ENCODE data around the gene KLHL28. TPM values are rescaled to one million over a fixed set of nuclear protein-coding genes. Genes with fewer than 3 reads are reported as not detected.

KLHL28 gene
- total RNA-seq, 1 experiment from 2014 or later, result 11.2 TPM

- no TSS peak for BruUV-seq (replicated peaks)
- ChIA-PET RAD21 (ENCODE audit: low non-redundant PET in 1 of 2, low total read pairs in 2 of 2, uncharacterized antibody in 2 of 2, unreplicated experiment in 2 of 2) (no interaction called here), CTCF (no interaction called here), POLR2A (no interaction called here)
- no peaks in the 10 kb centered on the region for H3K27me3 ChIP-seq (ENCODE audit: insufficient read depth, low read length)
- H3K27ac ChIP-seq (ENCODE audit: low read depth, low read length), result no peak overlapping the region
- H3K4me1 ChIP-seq (ENCODE audit: control insufficient read depth in 1 of 2, insufficient read depth in 2 of 2, low read length in 2 of 2), result no peaks in the 10 kb centered on the region
- no peak for ATAC-seq
- no peaks in the 10 kb centered on the region for H3K9me2 ChIP-seq (ENCODE audit: insufficient read depth)
- intact Hi-C loops (cut with micrococcal nuclease), result no loop called here
- TF ChIP-seq SP1 (IDR thresholded peaks at IDR 0.05; ENCODE audit: low read depth) (no peak), EZH2phosphoT487 (IDR thresholded peaks at IDR 0.05; ENCODE audit: borderline replicate concordance) (no peak), TCF7L2 (IDR thresholded peaks at IDR 0.05; ENCODE audit: borderline replicate concordance, extremely low read depth, insufficient read depth, insufficient read length) (no peak), JUND (IDR thresholded peaks at IDR 0.05) (no peak)
- no peak overlapping the region for H3K9ac ChIP-seq (ENCODE audit: low read length)
- no peak for DNase-seq (ENCODE audit: low read depth, low spot score)
- H3K9me3 ChIP-seq (ENCODE audit: control insufficient read depth in 1 of 2, insufficient read depth in 1 of 2, low read depth in 1 of 2, low read length in 2 of 2), result peaks cover 0 to 3% of the 10 kb centered on the region in 2 experiments; a peak in 1 of 4 replicates
- H3K4me2 ChIP-seq (ENCODE audit: low read length), result no peak overlapping the region
- no peaks in the 10 kb centered on the region for H4K20me1 ChIP-seq (ENCODE audit: insufficient read depth)
- H2AFZ ChIP-seq (ENCODE audit: low read depth, low read length, poor library complexity, severe bottlenecking), result no peak overlapping the region
- H3K4me3 ChIP-seq (replicated peaks in 1 of 2; ENCODE audit: low read depth in 1 of 2, low read length in 2 of 2), result no peak overlapping the region
- no peaks in the 10 kb centered on the region for H3K79me2 ChIP-seq (ENCODE audit: insufficient read depth, low read length)
- no peaks in the 10 kb centered on the region for H3K36me3 ChIP-seq (ENCODE audit: control insufficient read depth in 1 of 2, insufficient read depth in 2 of 2, low read length in 2 of 2)
Measured at GRCh38 chr14:44887596-44887955, 74.2 kb downstream of the KLHL28 start.

- Histone ChIP-seq H3K9me2 (ENCODE audit: insufficient read depth) (no peaks in the 10 kb centered on the region), H3K4me2 (ENCODE audit: low read length) (no peak overlapping the region), H3K4me3 (replicated peaks in 1 of 2; ENCODE audit: low read depth in 1 of 2, low read length in 2 of 2) (no peak overlapping the region), H4K20me1 (ENCODE audit: insufficient read depth) (no peaks in the 10 kb centered on the region), H3K27me3 (ENCODE audit: insufficient read depth, low read length) (no peaks in the 10 kb centered on the region), H3K36me3 (ENCODE audit: control insufficient read depth in 1 of 2, insufficient read depth in 2 of 2, low read length in 2 of 2) (no peaks in the 10 kb centered on the region), H3K9ac (ENCODE audit: low read length) (no peak overlapping the region), H3K4me1 (ENCODE audit: control insufficient read depth in 1 of 2, insufficient read depth in 2 of 2, low read length in 2 of 2) (no peaks in the 10 kb centered on the region), H2AFZ (ENCODE audit: low read depth, low read length, poor library complexity, severe bottlenecking) (no peak overlapping the region), H3K9me3 (ENCODE audit: control insufficient read depth in 1 of 2, insufficient read depth in 1 of 2, low read depth in 1 of 2, low read length in 2 of 2) (peaks cover 0 to 7% of the 10 kb centered on the region in 2 experiments; a peak in 1 of 4 replicates), H3K27ac (ENCODE audit: low read depth, low read length) (no peak overlapping the region), H3K79me2 (ENCODE audit: insufficient read depth, low read length) (no peaks in the 10 kb centered on the region)
- ATAC-seq (no peak), DNase-seq (ENCODE audit: low read depth, low spot score) (no peak)
- CTCF ChIA-PET, result no interaction called here
- intact Hi-C loops (cut with micrococcal nuclease), result no loop called here
- POLR2A ChIA-PET, result no interaction called here
- BruUV-seq (replicated peaks), result no TSS peak
- TF ChIP-seq TCF7L2 (IDR thresholded peaks at IDR 0.05; ENCODE audit: borderline replicate concordance, extremely low read depth, insufficient read depth, insufficient read length) (no peak), RAD21 (IDR thresholded peaks at IDR 0.05; ENCODE audit: low read depth) (no peak), REST (IDR thresholded peaks at IDR 0.05; ENCODE audit: low read depth) (no peak), CBX3 (IDR thresholded peaks at IDR 0.05; ENCODE audit: low read depth) (no peak), SRF (IDR thresholded peaks at IDR 0.05; ENCODE audit: low read depth) (no peak), SIN3A (IDR thresholded peaks at IDR 0.05; ENCODE audit: low read depth) (no peak), SP1 (IDR thresholded peaks at IDR 0.05; ENCODE audit: low read depth) (no peak), POLR2A (IDR thresholded peaks at IDR 0.05; ENCODE audit: borderline replicate concordance, extremely low read depth, insufficient read depth, insufficient read length) (no peak), ZFX (IDR thresholded peaks at IDR 0.05) (no peak), ELF1 (IDR thresholded peaks at IDR 0.05; ENCODE audit: borderline replicate concordance, low read depth) (no peak), FOSL1 (IDR thresholded peaks at IDR 0.05; ENCODE audit: low read depth) (no peak)
- TF ChIP-seq, protein P1, sequence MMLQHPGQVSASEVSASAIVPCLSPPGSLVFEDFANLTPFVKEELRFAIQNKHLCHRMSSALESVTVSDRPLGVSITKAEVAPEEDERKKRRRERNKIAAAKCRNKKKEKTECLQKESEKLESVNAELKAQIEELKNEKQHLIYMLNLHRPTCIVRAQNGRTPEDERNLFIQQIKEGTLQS (IDR thresholded peaks at IDR 0.05), result no peak
- RAD21 ChIA-PET (ENCODE audit: low non-redundant PET in 1 of 2, low total read pairs in 2 of 2, uncharacterized antibody in 2 of 2, unreplicated experiment in 2 of 2), result no interaction called here
Measured at GRCh38 chr14:44886860-44887595, 74.7 kb downstream of the KLHL28 start.
